ENCODE measurements around the gene TMEM92.

Gene TMEM92

DNA sequence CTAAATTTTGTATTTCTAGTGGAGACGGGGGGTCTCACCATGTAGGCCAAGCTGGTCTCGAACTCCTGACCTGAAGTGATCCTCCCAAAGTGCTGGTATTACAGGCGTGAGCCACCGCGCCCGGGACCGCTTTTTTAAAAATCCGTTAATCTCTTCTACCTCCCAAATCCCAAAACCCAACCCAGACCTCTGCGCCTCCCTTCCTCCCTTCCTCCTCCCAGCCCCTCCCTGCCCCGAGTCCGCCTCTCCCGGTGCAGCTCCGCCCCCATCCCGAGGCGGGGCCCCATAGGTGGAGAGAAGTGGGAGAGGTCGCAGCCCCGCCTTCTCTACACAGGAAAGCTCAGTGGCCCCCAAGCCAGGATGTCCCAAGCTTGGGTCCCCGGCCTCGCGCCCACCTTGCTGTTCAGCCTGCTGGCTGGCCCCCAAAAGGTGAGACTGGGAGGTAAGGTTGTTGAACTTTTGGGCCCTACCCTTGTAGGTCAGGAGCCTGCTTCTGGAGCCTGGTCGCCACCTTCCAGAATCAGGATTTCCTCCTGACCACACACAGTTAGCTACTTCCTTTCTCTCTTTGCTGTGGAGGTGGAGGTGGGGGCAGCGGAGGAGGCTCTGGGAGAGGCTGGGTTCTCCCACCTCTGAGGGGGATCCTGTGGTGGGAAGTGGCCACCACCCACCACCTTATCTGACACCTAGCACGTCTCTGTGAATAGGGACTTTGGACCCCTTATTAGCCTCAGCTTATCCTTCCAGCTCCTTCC, at the start of gene TMEM92:
TSS of gene TMEM92 (plus strand) at position 325 of the 755 bp plus-strand sequence. CDS start at position 361, 36 bp downstream.
- ATAC-seq, result no peak

DNA sequence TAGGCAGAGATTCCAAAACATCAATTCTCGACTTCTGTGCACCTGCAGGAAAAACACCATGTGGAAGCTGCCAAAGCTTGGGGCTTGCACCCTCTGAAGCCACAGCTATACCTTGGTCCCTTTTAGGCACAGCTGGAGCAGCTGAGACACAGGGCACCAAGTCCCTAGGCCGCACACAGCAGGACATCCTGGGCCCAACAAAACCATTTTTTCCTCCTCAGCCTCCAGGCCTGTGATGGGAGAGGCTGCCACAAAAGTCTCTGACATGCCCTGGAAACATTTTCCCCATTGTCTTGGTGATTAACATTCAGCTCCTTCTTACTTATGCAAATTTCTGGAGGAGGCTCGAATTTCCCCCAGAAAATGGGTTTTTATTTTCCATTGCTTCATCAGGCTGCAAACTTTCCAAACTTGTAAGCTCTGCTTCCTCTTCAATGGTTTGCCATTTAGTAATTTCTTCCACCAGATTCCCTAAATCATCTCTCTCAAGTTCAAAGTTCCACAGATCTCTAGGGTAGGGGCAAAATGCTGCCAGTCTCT, 48.5 kb upstream of the TMEM92 start:
- no peak for ATAC-seq

DNA sequence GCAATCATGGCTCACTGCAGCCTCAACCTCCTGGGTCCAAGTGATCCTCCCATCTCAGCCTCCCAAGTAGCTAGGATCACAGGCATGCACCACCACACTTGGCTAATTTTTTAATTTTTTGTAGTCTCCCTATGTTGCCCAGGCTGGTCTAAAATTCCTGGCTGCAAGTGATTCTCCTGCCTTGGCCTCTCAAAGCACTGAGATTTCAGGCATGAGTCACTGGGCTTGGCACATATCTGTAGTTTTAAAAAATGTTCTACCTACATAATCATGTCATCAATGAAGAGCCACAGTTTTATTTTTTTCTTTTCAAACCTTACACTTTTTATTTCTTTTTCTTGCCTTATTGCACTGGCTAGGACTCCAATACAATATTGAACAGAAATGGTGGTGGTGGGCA, 39.7 kb upstream of the TMEM92 start:
- no peak for ATAC-seq

DNA sequence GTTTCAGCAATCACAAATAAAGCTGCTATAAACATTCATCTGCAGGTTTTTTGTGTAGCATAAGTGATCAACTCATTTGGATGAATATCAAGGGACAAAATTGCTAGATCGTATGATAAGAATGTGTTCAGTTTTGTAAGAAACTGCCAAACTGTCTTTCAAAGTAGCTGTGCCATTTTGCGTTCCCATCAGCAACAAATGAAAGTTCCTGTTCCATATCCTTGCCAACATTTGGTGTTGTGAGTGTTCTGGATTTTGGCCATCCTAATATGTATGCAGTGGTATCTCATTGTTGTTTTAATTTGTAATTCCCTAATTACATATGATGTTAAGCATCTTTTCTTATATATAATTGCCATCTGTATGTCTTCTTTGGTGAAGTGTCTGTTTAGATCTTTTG, 36.4 kb upstream of the TMEM92 start:
- ATAC-seq, result no peak

DNA sequence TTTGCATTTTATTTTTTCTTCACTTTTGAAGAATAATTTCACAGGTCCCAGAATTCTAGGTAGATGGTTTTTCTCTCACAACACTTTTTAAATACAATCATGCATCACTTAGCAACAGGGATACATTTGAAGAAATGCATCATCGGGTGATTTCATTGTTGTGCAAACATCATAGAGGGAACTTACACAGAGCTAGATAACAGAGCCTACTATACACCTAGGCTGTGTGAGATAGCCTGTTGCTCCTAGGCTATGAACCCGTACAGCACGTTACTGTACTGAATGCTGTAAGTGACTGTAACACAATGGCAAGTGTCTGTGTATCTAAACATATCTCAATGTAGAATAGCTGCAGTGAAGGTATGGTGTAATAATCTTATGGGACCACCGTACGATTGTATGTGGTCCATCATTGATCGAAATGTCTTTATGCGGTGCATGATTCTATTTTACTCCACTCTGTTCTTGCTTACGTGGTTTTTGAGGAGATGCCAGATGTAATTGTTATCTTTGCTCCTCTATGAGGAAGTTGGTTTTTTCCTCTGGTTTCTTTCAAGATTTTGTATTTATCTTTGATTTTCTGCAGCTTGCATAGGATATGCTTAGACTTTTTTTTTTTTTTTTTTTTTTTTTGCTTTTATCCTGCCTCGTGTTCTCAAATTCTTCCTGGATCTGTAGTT, 35.5 kb upstream of the TMEM92 start:
- no peak for ATAC-seq

DNA sequence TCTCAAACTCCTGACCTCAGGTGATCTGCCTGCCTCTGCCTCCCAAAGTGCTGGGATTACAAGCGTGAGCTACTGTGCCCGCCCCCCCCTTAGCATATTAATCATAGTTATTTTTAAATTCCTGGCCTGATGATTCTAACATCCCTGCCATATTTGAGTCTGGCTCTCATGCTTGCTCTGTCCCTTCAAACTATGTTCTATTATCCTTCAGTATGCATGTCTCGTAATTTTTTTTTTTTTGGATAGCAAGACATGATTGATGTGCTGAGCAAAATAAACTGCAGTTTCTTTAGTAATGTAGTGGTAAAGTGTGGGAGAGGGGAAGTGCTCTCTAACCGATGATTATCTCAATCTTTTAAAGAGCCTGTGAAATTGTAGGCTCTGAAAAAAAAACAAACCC, 34.3 kb upstream of the TMEM92 start:
- no peak for ATAC-seq

DNA sequence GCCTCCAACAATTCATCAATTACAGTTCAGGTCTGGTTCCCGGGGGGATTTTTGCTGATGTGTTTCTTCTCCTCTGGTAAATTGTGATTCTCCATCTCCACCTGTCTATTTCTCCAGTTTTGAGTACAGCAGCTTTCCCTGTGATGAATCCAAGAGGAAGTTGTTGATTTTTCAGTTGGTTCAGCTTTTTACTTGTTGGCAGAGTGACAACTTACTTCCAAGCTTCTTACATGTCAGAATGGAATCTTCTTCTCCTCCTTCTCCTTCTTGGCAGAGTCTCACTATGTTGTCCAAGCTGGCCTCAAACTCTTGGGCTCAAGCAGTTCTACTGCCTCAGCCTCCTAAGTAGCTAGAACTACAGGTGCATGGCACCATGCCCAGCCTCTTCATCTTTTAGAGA, 33.4 kb upstream of the TMEM92 start:
- ATAC-seq, result no peak

DNA sequence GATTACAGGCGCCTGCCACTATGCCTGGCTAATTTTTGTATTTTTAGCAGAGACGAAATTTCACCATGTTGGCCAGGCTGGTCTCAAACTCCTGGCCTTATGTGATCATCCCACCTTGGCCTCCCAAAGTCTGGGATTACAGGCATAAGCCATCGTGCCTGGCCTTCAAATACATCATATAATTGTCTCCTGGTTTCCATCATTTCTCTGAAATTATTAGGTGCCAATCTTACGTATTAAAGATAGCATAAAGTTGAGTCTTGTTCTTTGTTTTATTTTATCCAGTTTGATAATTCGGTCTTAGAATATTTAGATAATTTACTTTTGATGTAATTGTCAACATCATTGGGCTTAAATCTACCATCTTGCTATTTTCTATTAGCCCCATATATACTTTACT, 32.8 kb upstream of the TMEM92 start:
- no peak for ATAC-seq

DNA sequence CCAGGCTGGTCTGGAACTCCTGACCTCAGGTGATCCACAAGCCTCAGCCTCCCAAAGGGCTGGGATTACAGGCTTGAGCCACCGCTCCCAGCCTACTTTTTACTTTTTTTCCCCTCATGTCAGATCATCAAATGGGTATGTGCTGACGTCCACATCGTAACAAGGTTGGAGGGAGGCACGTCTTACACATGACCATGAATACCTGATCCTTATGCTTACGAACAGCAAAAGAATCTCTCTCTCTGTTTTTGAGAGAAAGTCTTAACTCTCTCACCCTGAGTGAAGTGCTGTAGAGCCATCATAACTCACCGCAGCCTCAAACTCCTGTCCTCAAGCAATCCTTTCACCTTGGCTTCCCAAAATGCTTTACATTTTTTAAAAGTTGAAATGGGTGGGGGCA, 29.5 kb upstream of the TMEM92 start:
- no peak for ATAC-seq

DNA sequence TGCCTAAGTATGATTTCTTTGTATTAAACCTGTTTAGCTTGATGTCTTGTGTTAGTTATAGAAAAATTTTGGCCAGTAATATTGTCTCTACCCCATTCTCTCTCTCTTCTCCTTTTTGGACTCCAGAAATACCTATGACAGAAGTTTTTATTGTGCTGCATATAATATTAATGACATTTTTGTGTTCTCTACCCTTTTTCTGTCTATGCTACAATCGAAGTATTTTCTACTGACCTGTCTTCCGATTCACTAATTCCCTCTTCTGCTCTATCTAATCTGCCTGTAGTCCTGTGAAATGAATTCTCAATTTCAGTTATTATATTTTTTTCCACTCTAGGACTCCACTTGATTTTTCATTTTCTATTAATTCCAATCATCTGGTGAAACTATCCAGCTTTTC, 26.0 kb upstream of the TMEM92 start:
- ATAC-seq, result no peak

DNA sequence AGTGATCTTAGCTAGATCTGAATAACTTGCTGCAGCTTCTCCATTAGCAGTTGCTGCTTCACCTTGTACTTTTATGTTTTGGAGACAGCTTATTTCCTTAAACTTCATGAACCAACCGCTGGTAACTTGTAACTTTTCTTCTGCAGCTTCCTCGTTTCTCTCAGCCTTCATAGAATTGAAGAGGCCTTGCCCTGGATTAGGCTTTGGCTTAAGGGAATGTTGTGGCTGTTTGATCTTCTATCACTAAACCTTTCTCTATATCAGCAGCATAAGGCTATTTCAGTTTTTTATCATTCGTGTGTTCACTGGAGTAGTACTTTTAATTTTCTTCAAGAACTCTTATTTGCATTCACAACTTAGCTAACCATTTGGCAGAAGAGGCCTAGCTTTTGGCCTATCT, 21.5 kb upstream of the TMEM92 start:
- no peak for ATAC-seq

DNA sequence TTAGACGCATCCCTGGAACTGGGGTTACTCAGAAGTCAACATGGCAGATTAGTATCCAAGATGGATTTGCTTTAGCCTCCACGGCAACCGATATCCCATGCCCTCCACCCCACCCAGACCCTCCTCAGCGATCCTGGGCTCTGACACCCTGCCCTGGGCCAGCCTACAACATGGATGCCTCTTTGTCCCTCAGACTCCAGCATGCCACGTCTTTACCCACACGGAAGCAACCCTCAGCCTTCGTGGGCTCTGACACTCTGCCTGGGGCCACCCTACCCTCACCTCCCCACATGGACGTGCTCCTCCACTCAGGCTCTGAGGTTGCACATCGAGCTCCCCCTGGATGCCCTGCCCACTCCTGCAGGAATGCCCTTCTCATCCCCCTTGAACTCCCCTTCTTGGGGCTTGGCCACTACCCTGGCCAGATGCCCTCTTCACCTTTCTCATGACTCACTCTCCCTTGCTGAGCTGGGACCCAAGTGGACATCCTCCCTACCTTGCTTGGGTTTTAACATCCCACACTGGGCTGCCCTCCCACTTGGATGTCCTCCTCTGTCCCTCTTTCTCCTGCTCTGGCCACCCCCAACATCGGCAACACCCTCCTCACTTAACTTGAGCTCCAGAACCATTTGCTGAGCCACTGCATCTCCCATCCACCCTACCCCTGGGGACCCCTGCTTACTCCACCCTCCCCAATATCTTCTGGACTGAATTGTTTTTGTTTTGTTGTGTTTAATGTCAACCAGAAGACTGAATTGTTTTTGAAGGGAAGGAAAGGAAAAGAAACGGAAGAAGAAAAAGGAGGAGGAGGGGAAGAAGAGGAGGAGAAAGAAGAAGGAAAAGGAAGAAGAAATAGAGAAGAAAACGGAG, 18.3 kb upstream of the TMEM92 start:
- no peak for ATAC-seq

DNA sequence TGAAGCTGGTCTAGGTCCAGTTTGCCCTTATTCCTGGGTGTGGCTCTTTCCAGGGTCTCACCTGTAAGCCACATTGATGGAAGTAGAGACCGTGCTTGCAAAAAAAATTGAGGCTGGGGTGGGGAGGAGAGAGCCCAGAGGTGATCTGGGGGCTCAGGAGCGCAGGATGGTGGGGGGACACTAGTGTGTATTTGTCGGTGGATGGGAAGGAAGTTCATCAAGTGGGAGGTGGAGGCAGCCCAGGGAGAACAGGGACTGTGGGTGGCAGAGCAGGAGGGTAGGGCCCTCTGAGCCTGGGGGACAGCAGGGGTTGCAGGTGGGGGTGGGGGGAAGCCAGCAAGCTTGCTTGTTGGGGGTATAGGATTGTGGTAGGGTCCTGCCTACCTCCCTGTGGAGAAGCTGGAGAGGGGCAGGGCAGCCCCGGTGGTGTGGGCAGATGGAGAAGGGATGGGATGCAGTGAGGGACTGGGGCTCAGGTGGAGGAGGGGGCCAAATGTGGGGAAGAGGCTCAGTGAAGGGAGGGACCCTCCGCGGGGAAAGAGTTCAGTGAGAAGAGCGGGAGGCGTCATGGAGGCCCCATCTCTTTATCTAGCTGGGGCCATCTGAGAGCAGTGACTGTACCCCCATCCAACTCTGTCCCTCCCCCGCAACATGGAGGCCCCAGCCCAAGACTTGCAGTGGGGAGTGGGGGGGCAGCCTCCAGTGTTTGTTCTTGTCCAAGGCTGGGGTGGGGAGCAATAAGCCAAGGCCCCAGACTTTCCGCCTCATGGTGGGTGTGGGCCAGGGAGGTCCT, 17.2 kb upstream of the TMEM92 start:
- ATAC-seq, result no peak

DNA sequence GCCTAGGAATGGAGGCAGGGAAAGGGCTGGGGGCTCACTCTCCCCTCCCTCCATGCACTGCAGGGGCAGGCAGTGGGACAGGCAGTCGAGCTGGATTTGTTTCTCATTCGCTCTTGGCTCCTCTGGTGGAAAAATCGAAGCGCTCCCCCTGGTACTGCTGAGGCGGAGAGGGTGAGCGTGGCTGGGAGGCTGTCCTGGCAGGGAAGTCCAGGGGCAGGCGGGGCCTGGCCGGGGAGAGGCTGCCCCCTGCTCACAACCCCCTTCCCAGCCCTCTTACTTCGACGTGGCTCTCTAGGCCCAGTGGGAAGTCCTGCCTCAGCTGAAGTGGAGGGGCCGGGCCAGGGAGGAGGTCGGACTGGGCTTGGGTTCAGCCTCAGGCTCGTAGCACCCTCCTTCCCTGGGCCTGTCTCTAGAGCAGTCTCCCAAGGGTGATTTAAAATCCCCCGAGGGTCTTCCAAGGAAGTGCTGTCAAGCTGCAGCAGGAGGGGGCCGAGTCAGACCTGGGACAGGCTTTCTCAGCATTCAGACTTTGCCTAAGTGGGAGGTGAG, 16.5 kb upstream of the TMEM92 start:
- no peak for ATAC-seq

DNA sequence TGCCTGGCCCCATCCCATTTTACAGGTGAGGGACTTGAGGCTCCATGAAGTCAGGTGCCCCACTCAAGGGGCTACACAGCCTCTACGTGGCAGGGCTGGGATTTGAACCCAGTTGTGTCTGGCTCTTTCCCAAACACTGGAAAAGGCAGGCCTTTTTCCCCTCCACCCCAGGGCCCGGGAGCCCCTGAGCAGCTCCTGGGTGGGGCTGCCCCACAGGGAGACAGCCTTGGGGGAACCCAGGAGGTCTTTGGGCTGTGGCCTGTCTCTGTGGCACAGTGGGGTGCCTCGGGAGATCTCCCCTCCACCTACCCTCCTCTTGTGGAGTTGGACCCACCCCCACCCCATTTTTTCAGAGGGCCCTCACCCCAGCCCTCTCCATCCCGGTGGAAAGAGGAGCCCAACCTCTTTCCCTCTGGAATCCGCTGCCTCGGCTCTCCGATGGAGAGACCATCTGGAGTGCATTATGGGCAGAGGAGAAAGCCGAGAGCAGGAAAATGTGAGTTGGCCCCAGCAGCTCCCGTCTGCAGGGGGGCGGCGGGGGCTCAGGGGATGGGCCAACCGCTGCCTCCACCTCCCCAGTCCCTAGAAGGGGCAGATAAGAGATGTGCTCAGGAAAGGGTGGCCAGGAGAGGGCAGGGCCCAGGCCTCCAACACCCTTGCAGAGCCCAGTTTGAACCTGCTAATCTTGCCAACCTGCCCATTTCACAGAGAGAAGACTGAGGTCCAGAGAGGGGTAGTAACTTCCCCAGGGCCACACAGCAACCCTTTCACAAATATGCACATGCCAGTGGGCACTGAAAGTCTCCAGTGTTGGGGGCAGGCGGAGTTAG, 15.4 kb upstream of the TMEM92 start:
- ATAC-seq, result no peak

DNA sequence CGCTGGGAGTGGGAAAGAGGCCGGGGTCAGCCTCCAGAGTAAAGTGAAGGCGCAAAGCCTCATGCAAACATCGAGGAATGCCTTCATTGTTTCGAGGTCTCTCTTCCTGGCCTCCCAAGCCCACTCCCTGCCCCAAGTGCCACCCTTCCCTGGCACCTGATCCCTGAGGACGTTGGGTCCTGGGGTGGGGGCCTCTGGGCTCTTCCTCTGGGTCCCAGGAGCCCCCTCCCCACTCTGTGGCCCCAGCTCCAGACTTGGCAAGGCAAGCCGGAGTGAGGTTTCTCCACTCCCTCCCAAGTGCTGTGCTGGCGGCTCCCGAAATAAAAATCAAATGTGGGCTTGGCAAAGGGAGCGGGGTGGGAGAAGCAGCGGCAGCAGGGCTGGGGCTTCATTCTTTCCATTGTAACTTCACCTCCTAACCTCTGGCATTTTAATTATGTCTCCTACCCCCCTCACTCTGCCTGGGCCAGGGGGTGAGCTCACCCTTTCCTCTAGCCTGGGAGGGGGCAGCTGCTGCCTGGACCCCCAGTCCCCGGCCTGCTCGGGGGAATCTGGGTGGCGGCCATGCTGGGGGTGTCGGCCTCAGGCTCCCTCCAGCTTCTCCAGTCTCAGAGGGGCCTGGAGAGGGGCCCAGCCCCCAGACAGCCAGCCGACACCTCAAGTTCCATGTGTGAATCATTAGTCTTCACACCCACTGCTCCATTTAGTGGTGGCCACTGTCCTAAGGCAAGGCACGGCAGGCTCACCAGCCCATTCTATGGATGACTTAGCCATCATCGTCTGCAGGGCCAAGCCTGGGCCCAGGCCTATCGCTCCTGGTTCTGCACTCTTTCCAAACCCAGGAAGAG, 14.6 kb upstream of the TMEM92 start:
- no peak for ATAC-seq

DNA sequence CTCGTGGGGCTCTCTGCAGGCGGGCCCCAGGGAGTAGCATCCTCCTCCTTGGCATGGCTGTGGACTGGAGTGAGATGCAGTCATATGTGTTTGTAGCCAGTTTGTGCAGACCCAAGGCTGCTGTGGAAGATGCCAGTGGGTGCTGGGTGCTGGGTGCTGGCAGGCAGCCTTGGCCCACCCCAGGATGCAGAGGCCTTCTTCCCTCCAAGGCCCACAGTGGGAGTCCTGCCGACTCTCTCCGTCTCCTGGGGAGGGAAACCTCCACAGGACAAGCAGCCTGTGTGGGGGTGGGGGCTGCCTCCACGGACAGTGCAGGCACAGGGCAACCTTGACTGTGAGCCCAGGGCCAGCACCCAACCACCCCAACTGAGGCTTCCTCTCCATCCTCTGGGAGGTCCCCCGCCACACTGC, 13.8 kb upstream of the TMEM92 start:
- ATAC-seq, result no peak

DNA sequence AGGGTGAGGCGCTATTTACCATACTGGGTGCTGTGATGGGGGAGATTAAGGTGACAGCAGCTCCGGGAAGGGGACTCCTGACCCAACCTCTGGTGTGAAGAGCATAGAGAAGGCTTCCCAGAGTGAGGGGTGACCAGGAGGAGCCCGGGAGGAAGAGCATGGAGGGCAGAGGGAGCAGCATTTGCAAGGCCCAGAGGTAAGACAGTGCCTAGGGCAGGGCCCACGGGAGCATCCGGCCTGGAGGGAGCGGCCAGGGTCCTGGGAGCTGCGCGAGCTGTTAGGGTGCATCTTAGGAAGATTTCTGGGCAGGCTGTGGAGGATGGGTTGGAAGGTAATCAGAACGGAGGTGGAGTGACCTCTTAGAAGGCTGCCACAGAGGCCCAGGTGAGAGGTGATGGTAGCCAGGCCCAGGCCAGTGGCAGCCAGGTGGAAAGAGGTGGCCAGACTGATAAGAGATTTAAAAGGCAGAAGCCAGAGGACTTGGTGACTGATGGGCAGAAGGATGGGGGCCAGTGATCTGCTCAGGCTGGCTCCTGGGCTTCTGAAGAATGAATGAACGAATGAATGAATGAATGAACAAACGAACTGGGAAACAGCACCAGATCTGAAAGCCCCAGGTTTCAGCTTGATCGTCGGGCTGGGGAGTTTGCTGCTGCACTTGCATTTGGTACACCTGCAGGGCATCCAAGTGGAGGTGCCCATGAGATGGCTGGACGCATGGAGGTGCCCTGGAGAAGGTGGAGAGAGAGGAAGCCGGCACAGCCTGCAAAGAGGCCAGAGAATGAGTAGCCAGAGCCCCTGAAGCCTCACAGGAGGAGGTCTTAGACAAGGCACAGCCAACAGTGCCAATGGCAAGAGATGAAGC, 13.0 kb upstream of the TMEM92 start:
- no peak for ATAC-seq

All from activated CD4-positive, CD25-positive, alpha-beta regulatory T cell treated with anti-CD3 and anti-CD28 coated beads, Interleukin-2, amount 50 U/mL, for 24 hours (primary cell).